IPS-11a (cell line): ENCODE data around the gene IRS2.
"Not testable (repeated sequence)": the region's sequence is repeated elsewhere in the genome, so short reads cannot be mapped to it uniquely, and the experiment has no call there.

ENCODE experiments used
- H3K4me3 ChIP-seq: one replicate; pipeline ENCODE4 v1.5.1; 2013; ENCODE audit warnings: low read depth, low read length, control low read depth

IRS2 gene

GRCh38 chr13:109734002-109734785 lies 52.2 kb downstream of the IRS2 start:
- no peak overlapping the region for H3K4me3 ChIP-seq

DNA sequence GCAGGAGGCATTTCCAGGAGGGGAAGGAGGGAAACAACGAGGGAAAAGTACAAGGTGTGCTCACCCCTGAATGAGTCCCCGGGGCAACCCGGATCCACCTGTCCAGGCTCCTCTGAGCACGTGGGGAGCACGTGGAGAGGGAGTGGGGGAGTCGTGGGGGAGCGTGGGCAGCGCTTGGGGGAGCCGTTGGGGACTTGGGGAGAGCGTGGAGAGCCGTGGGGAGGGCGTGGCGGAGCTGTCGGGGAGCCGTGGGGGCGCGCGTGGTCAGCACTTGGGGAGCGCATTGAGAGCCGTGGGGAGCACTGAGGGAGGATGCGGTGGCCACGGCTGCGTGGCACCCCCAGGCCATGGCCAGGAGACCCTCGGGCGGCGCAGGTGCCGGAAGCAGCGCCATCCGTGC lies 52.8 kb downstream of the IRS2 start:
- H3K4me3 ChIP-seq, result no peak overlapping the region

- not testable (repeated sequence) for H3K4me3 ChIP-seq
Measured at GRCh38 chr13:109732470-109733170, 53.8 kb downstream of the IRS2 start.

DNA sequence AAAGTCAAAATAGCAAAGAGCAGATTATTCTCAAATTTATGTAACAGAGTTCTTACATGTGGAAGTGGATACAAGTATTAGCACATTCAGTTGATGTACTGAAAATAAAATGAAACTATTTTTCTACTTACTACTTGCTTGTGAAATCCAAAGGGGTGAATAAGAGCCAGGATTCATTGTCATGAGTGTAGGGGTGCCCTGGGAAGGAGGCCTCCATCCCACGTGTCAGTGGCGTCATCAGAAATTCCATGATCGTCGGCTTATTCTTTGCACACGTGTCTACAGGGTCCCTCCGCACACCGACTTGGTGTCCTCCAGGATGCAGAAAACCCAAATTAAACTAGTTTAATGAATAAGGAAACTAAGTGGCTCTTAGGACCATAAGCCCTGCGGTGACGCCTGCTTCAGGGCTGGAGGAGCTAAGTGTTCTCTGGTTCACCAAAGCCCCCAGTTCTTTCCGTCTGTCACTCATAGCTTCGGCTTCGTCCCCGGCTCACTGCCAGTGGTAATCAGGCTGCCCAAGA lies 55.5 kb downstream of the IRS2 start:
- H3K4me3 ChIP-seq, result no peak overlapping the region

GRCh38 chr13:109728791-109729731 lies 57.3 kb downstream of the IRS2 start:
- H3K4me3 ChIP-seq, result no peak overlapping the region

DNA sequence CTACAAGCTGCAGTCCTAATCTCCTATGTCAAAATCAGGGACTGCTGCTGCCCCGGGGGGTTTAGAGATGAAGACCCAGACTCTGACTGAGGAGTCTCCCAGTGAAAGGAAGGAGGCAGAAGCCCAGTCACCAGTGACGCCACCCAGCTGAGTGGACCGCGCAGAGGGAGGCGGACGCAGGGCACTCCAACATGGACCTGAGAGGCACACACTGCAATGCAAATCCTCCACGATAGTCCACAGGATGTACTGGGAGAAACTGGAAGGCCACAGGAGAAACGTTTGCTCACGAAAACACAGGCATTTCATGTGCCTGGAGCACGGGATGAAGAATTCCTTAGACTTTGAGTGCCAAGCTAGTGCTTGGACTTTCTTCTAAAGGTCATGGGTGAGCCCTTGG lies 58.3 kb downstream of the IRS2 start:
- H3K4me3 ChIP-seq, result no peak overlapping the region

GRCh38 chr13:109727251-109727650 lies 59.1 kb downstream of the IRS2 start:
- H3K4me3 ChIP-seq, result no peak overlapping the region

DNA sequence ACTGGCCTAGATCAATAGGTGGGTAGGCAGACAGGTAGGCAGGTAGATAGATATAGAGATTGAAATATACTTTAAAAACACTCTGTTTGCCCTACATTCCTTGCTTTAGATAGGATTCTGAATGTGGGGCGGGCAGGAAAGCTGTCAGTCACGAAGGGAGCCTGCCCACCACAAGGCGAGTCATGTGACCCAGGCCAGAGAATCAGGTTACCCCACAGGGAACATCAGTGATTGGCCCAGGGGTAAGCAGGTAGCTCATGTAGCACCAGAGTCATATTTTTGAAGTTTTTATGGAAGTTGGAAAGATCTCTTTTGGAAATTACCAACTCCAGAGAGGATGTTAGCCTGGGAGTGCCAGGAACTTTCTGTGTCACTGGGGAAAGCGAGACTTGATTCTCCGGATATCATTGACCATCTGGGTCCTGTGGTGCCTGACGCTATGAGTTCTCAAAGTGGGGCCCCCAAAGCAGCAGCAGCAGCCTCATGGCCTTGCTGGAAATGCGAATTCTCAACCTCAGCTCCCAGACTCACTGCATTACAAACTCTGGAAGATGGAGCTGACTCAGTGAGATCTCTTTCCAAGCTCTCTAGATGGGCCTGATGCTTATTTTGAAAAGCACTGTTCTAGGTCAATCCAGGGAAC lies 60.3 kb downstream of the IRS2 start:
- no peak overlapping the region for H3K4me3 ChIP-seq

DNA sequence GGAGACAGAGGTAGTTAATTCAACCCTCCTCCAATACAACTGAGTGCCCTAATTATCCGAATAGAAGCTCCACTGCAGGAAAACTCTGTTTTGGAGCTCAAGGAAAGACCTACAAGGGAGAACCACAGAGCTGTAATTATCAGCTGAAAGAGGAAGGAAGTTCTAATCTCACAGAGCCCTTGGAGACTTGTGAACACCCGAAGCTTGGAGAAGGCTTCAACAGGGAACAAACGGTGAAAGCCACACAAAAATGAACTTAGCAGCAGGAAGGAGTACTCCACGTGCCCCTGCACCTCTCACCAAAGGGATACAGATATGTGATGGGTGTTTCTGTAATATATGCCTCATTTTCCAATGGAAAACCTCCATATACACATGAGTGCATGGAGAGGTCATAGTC lies 61.1 kb downstream of the IRS2 start:
- H3K4me3 ChIP-seq, result no peak overlapping the region

DNA sequence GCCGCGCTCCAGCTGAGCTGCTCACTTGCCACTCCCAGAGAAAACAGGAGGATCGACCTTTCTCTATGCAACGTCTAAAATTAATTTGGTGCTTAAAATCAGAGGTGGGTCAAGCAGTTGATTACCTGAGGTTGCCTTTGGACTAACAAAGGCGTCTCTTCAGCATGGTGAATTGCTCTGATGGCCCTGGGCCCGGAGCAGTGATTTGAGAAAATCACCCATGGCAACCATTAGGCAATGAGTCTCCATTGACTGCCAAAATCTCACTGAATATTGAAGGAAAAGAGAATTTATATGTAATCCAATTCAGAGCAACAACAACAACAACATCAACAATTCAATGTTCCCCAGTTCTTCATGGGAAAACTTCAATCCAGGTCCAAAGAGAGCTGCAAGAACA lies 61.8 kb downstream of the IRS2 start:
- no peak overlapping the region for H3K4me3 ChIP-seq

- no peak overlapping the region for H3K4me3 ChIP-seq
Measured at GRCh38 chr13:109723046-109723445, 63.3 kb downstream of the IRS2 start.

GRCh38 chr13:109722068-109722467 lies 64.3 kb downstream of the IRS2 start:
- no peak overlapping the region for H3K4me3 ChIP-seq

GRCh38 chr13:109720758-109721184 lies 65.6 kb downstream of the IRS2 start:
- no peak overlapping the region for H3K4me3 ChIP-seq

GRCh38 chr13:109719962-109720646 lies 66.3 kb downstream of the IRS2 start:
- no peak overlapping the region for H3K4me3 ChIP-seq

GRCh38 chr13:109718726-109719125 lies 67.7 kb downstream of the IRS2 start:
- H3K4me3 ChIP-seq, result no peak overlapping the region

DNA sequence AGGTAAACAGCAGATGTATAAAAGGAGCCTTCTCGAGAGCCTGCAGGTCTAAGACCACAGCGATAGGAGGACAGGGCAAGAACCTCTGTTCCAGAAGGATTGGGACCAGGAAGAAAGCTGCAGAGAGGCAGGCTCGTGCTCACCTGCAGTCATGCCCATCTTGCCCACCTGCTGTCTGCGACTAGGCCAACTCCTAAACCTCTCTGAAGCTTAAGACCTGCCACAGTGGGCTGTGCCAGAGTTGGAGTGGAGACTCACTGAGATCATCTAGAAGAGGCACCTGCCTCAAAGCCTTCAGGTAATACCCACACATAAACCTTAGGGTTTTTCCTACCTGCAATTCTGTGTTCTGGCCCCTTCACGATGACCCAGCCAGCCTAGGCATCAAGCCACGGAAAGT lies 68.7 kb downstream of the IRS2 start:
- no peak overlapping the region for H3K4me3 ChIP-seq

GRCh38 chr13:109715902-109716301 lies 70.5 kb downstream of the IRS2 start:
- H3K4me3 ChIP-seq, result no peak overlapping the region

- H3K4me3 ChIP-seq, result no peak overlapping the region
Measured at GRCh38 chr13:109713681-109714080, 72.7 kb downstream of the IRS2 start.

GRCh38 chr13:109712124-109712722 lies 74.2 kb downstream of the IRS2 start:
- H3K4me3 ChIP-seq, result no peak overlapping the region
